HG03103 (cell line): ENCODE measurements around the gene IKZF4.
A peak's percentile ranks its signal among the peaks of the same experiment; 100 is the strongest.
"Not testable (repeated sequence)": the region's sequence is repeated elsewhere in the genome, so short reads cannot be mapped to it uniquely, and the experiment has no call there.

Experiments used
- ATAC-seq: cut with Tn5 transposase; IDR thresholded peaks from one replicate; pipeline ENCODE4 v1.9.1; 2021; ENCODE audit warnings: low read depth; ENCODE audit not compliant: unreplicated experiment

Gene IKZF4

DNA sequence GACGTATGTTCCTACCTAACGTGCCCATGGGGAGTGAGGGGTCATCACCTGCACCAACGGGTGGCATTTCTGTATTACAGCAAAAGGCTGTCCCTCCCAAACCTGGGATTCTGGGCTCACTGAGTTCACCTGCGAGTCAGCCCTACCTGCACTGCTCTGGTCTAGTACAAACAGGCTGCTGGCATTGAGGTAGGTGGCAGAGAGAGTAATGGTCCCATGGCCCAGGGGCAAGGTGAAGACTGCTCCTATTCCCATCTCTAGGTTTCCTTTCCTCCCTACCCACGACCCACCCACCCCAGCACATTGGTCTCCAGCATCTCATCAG lies 23.3 kb upstream of the IKZF4 start:
- no peak for ATAC-seq

DNA sequence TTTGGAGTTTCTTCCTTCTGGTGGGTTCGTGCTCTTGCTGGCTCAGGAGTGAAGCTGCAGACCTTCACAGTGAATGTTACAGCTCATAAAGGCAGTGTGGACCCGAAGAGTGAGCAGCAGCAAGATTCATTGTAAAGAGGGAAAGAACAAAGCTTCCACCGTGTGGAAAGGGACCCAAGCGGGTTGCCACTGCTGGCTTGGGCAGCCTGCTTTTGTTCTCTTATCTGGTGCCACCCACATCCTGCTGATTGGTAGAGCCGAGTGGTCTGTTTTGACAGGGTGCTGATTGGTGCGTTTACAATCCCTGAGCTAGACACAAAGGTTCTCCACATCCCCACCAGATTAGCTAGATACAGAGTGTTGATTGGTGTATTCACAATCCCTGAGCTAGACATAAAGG lies 21.3 kb upstream of the IKZF4 start:
- not testable (repeated sequence) for ATAC-seq

DNA sequence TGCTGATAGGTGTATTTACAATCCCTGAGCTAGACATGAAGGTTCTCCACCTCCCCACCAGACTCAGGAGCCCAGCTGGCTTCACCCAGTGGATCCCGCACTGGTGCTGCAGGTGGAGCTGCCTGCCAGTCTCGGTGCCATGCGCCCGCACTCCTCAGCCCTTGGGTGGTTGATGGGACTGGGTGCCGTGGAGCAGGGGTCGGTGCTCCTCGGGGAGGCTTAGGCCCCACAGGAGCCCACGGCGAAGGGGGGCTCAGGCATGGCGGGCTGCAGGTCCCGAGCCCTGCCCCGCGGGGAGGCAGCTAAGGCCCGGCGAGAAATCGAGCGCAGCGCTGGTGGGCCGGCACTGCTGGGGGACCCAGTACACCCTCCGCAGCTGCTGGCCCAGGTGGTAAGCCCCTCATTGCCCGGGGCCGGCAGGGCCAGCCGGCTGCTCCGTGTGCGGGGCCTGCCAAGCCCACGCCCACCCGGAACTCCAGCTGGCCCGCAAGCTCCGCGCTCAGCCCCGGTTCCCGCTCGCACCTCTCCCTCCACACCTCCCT lies 20.8 kb upstream of the IKZF4 start:
- ATAC-seq, result not testable (repeated sequence)

DNA sequence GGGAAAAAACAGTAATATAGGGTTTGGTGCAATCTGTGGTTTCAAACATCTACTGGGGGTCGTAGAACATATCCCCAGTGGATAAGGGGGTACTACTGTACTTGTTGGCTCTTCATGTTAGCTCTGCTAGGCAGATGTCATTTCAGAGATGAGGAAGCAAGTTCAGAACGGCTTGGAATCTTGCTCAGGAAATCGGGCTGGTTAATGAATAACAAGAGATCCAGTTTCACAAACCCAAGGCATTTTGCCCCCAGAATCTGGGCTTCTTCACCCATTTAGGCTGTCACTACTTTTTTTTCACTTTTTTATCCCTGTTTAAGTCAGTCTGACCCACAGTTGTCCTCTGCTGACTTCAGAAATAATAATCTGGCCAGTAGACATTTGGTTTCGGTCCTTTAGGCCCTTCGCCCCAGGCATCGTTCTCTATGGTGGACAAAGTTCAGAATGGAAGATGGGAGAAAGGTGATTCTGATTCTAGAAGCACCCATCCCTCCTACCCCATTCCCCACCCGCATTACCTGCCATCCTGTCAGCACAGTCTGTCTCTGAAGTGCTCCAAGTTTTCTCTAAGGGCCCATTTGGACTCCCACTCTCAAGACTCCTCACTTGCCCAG lies 19.2 kb upstream of the IKZF4 start:
- ATAC-seq, result no peak

DNA sequence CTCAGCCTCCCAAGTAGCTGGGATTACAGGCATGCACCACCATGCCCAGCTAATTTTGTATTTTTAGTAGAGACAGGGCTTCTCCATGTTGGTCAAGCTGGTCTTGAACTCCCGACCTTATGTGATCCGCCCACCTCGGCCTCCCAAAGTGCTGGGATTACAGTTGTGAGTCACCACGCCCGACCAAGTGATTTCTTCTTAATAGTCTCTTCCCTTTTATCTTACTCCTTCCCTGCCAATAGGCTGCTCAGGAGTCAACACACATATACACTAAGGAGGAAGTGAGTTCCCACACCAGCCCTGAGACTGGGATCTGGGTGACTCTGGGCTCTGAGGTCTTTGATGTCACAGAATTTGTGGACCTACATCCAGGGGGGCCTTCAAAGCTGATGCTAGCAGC lies 17.5 kb upstream of the IKZF4 start:
- not testable (repeated sequence) for ATAC-seq

DNA sequence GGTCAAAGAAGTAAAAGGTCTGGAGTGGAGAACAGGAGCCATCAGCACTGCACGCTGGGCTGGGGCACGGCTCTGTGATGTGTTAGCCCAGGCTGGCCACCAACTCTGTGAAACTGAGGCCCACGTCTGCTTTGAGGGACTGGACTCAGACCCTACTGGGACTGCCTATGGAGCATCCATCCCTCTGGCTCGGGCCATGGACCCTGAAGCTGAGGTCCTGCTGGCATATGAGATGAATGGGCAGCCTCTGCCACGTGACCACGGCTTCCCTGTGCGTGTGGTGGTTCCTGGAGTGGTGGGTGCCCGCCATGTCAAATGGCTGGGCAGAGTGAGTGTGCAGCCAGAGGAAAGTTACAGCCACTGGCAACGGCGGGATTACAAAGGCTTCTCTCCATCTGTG lies 16.6 kb upstream of the IKZF4 start:
- ATAC-seq, result no peak

DNA sequence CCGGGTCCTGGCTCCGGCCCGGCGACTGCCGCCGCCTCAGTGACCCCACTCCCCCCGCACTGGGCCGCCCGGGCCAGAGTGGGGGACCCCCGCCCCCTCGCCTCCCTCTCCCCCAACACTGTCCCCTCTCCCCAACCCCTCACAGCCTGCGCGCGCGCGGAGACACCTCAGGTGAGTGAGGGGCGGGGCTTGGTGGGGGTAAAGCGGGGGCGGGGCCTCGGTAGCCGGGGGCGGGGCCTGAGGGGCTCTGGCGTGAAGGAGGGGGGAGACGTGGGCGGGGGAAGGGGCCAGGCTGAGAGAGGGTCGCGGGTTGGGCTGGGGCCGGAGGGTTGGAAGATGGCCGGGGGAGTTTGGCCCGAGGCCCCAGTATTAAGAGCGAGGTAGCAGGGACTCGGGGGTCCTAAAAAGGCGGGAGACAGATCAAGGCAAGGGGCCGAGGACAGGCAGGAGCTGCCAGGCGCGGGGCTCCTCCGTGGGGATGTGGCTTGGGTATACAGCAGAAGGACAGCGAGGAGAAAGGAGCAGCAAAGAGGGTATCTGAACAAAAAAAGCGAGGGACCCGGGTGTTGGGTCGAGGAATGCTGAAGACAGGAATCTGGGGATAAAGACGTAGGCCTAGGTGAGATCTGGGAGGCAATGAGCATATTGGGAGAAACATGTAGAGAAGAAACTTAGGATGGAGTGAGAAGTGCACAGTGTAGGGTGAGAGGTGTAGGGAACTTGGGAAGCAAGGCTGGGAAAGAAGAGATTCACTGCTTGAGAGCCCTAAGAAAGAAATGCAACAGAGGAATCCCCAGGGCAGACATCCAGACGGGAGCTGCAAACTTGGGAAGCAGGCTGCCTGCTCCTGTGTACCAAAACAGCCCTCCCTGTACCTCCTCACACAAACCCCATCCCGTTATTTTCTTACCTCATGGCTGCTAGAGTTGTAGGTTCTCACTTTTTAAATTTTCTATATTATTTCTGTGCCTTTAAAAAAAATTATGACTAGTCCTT lies 13.0 kb upstream of the IKZF4 start:
- ATAC-seq, result peak; percentile 25

DNA sequence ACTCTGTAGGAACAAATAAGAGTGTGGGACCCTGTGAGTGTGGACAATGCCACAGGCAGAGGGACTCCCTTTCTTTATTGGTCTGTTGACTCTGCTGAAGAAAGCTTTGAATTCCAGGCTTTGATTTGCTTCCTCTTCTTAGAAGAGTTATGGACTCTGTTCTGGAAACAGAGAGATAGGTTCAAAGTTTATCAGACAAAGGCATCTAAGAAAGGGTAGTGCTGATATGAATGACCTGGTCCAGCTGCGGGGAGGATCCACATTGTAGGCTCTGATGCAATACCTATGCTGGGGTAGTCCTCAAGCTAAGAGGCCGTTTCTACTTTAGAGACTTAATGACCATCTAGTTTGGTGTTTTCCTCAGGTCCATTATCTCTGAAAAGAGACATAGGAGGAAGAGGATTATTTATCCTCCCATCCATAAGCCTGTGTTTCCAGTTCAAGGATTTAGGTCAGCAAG lies 10.7 kb upstream of the IKZF4 start:
- no peak for ATAC-seq

DNA sequence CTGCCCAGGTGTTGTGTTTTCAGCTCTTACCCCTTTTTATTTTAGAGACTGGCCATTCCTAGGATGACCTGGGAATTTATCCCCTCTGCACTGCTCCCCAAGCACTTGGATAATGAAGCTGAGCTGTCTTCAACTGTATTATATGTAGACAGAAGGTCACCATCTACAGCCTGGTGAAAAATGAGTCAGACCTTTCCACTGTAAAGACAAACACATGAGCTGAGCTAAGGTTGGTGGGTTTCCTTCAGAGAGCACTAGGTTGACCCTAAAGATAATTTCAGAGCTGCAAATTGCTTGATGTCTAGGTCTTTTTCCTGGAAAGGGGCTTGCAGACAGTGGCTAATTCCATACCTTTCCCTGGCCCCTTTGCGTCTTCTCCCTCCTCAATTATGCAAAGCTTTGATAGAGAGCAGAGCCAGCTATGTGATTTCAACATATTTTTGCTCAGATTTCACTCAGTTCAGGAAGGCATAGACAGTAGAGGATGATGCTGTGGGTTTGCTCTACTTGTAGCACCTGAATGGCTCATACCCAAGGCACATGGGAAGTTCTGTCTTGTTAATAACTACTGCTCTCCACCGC lies 9.2 kb upstream of the IKZF4 start:
- ATAC-seq, result no peak

DNA sequence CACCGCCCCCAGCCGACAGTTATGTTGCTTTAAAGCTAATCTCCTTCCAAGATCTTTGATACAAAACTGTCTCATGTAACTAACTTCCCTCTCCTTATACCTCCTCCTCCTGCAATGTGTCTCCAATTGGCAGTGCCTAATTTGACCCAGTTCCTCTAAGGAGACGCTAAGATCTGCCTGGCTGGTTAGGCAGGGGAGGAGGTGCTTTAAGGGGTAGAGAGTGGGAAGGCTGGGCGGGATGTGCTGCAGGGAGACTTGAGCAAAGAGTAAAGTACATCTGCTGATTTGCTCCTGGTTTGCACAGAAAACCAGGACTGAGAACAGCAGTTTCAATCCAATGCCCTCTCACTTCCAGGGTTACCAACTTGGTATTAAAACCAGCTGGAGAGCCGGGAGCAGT lies 7.4 kb upstream of the IKZF4 start:
- no peak for ATAC-seq

DNA sequence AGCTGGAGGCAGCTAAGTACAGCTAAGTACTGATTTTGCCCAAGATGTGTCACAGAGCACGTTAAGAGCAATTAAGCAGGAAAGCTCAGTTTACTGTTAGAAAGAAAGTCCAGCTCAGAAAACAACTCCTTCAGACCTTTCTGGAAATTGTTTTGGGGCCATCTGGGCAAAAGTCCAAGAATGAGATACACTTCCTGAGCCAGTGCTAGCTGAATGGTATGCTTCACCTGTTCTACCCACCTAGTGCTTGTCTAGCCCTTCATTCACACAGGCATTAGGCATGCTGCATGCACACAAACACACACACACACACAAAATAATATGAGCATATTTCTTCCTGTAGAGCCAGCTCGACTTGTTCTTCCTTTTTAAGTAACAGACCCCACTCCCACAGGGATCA lies 6.6 kb upstream of the IKZF4 start:
- ATAC-seq, result no peak

DNA sequence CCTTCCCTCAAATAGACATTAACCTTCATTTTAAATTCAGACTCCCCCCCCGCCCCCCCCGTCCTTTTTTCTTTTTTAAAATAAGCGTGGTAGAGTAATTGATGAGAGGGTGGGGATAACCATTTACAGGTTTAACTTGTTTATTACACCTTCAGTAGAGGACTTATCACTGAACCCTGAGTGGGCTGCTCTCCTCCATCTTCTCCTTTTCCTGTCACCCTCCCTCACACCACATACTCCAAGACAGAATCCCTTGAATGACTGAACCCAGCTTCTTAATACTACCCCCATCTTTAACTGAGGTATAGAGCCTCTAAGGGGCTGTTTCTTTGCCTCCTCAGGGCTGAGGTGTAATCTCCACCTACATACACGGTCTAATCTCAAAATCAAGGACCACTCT lies 3.7 kb upstream of the IKZF4 start:
- ATAC-seq, result no peak

DNA sequence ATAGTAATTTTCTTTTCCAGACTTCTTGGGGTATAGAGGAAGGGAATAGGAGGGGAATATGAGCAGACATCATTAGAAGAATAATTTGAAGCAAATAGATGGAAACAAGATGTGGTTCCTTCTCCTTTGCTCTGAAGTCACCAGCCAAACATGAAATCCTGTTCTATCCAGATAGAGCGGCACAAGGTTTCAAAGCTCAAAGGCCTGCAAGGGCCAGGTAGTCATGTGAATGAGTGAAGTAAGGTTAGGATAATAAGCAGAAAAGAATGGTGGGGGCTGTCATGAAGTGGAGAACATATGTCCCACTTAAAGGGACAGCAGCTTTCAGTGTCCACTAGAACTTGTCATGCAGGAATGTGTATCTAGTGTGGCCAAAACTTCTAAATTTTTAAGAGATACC lies 2.5 kb upstream of the IKZF4 start:
- no peak for ATAC-seq

DNA sequence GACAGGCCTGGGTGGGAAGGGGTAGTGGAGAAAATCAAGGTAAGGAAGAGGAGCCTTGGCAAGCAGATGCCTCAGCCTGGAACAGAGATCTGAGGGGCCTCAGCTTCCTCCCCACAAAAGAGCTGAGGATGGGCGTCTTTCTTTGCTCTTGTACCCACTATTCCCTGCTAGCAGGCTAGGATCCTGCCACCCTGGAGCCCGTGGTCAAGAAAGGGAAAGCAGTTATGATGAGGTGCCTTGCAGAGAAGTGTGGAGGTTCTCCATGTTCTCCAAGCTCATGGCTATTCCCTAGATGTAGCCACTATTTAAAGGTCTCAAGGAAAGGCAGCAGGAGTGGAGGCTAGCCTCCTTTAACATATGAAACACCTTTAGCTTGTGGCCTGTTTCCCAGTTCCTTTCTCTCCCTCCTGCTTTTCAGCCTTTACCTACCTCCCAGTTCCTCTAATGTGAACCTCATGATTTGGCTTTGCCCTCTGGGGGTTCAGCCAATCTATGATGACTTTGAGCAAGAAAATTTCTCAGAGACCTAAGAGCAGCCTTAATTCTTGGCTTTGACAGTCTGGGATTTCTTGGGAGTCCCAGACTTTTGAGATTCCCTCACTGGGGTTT lies 1.1 kb downstream of the IKZF4 start:
- ATAC-seq, result no peak

DNA sequence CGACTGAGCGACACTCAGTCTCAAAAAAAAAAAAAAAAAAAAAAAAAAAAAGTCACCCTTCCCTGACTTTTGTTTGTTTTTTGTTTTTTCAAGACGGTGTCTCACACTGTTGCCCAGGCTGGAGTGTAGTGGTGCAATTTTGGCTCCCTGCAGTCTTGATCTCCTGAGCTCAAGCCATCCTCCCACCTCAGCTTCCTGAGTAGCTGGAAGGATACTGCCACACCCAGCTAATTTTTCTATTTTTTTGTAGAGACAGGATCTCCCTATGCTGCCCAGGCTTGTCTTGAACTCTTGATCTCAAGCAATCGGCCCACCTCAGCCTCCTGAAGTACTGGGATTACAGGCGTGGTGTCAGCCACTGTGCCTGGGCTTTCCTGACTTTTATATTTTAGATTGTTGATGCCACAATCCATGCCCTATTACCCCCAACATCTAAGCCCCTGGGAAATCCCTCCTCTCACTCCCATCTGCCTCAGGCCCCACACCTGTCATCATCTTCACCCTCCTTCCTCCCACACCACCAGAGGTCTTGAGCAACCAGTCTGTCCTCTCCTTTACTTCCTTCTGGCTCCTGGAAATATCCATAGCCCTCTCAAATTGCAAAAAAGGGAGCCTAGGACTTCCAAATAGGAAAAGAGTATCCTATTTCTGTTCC lies 7.8 kb downstream of the IKZF4 start:
- no peak for ATAC-seq

DNA sequence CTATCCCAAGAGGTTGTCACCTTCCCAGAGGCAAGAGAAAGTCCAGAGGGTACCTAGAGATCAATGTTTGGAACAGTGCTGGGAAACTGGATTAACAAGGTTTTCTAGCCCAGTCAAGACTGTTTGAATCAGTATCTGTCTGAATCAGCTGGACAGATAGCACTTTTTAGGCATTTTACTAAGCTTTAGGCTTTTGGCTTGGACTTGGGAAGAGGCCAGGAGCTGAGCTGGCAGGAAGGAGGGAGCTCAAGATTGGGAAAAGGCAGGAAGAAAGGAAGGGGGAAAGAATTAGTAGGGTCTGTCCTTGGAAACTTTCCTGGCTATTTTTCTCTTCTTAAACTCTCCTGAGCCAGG lies 8.3 kb downstream of the IKZF4 start:
- ATAC-seq, result no peak

DNA sequence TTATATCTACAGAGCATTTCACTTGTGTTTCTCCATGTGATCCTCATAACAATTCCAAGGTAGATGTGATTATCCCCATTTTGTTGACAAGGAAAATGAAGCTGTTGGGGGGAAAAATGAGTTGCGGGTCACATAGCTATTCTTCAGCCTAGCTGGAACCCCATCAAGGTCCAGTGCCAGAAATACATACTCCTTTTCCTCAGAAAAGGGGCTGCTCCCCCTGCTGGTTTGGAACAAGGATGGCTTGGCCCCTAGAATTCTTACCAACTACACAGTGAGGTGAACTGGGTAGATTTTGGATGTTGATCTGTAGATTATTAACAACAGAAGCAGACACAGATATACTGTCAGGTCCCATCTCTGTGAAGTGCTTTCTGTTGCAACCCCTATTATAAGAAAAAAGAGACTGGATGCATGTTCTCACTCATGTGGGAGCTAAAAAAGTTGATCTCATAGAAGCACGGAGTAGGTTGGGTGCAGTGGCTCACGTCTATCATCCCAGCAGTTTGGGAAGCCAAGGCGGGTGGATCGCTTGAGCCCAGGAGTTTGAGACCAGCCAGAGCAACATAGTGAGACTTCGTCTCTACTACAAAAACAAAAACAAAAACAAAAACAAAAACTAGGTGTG lies 8.9 kb downstream of the IKZF4 start:
- ATAC-seq, result no peak

DNA sequence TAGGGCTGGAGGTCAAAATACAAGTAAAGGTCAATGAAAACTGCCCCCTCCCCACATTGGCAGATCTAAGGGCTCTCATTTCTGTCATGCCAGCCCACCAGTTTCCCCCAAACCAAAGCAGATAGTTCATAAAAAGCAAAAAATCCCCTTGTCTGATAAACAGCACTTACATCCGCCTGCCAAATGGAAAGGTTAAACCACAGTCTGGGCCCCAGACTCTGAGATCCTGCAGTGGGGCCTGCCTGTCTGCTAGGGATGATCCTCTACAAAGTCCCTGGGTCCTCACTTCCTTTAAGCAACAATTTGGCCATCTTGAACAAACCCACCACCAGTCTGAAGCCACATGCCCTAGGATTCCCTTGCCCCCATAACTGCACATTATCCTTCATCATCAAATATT lies 11.1 kb downstream of the IKZF4 start:
- ATAC-seq, result no peak

DNA sequence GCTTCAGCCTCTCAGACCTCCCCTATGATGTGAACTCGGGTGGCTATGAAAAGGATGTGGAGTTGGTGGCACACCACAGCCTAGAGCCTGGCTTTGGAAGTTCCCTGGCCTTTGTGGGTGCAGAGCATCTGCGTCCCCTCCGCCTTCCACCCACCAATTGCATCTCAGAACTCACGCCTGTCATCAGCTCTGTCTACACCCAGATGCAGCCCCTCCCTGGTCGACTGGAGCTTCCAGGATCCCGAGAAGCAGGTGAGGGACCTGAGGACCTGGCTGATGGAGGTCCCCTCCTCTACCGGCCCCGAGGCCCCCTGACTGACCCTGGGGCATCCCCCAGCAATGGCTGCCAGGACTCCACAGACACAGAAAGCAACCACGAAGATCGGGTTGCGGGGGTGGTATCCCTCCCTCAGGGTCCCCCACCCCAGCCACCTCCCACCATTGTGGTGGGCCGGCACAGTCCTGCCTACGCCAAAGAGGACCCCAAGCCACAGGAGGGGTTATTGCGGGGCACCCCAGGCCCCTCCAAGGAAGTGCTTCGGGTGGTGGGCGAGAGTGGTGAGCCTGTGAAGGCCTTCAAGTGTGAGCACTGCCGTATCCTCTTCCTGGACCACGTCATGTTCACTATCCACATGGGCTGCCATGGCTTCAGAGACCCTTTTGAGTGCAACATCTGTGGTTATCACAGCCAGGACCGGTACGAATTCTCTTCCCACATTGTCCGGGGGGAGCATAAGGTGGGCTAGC lies 13.9 kb downstream of the IKZF4 start:
- no peak for ATAC-seq
